ENCODE data around the gene USP1.

DNA sequence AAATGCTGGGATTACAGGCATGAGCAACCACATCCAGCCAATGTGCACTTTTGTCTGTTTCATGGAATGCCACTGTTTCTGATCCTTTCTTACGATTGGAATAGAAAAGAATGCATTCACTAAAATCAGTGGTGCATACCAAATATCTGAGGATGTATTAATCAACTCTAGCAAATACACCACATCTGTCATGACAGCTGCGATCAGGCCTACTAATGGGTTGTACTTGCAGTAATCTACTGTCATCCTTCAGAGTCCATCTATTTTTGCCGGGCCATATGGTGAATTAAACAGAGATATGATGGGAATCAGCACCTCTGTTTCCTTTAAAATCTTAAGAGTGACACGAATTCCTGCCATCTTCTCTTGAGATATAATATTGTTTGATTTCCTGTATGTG lies 8.5 kb upstream of the USP1 start:
- TF ChIP-seq POLR2A (IDR thresholded peaks at IDR 0.05; ENCODE audit: low read depth, low read length) (no peak), ATF7 (IDR thresholded peaks at IDR 0.05; ENCODE audit: low read depth) (no peak), EZH2 (IDR thresholded peaks at IDR 0.05; ENCODE audit: borderline replicate concordance, control insufficient read depth, low read depth, low read length) (no peak)
